Brain microvascular endothelial cell (primary cell): Measurements from ENCODE around the gene CNTF.

ENCODE experiments used
- DNase-seq: peaks from one replicate; pipeline ENCODE4 v3.0.0-alpha.2; 2020
- H3K27ac ChIP-seq: fragments of 250-450 bp; sonication (Bioruptor Pico); 2 replicates; pipeline ENCODE4 v1.5.1; 2020; ENCODE audit warnings: mild to moderate bottlenecking, moderate library complexity
- H3K27me3 ChIP-seq: fragments of 250-450 bp; sonication (Bioruptor Pico); replicated peaks from 2 replicates; pipeline ENCODE4 v1.5.1; 2020; ENCODE audit warnings: mild to moderate bottlenecking
- H3K36me3 ChIP-seq: fragments of 250-450 bp; sonication (Bioruptor Pico); replicated peaks from 2 replicates; pipeline ENCODE4 v1.5.1; 2020; ENCODE audit warnings: mild to moderate bottlenecking
- H3K4me3 ChIP-seq: 2 replicates; pipeline ENCODE4 v1.5.1; 2011; ENCODE audit warnings: low read depth, mild to moderate bottlenecking, control low read depth, low read length, moderate library complexity
- CTCF ChIP-seq: IDR thresholded peaks from 2 replicates; pipeline ENCODE4 v1.5.1; 2011; ENCODE audit warnings: low read depth, mild to moderate bottlenecking, moderate library complexity, low read length, control low read depth, inconsistent platforms; ENCODE audit errors: missing control alignments
- in situ Hi-C: cut with HindIII; loops from 2 replicates; pipeline ENCODE4 v1.10.0; 2017; ENCODE audit warnings: low sequenced_read_pairs, low pct_ligation_motif_present

The CNTF gene

GRCh38 chr11:58625826-58626460, 3.5 kb downstream of the CNTF start:
- peaks cover 17% of the 10 kb centered on the region for H3K36me3 ChIP-seq
- H3K27ac ChIP-seq, result peak overlapping the region; percentile 33
- DNase-seq, result peak; percentile 75
- no peak for TF ChIP-seq CTCF
- in situ Hi-C loops, result no loop called here
- H3K4me3 ChIP-seq, result no peak overlapping the region
- H3K27me3 ChIP-seq, result no peaks in the 10 kb centered on the region

- DNase-seq, result no peak
- in situ Hi-C loops, result no loop called here
- no peak overlapping the region for H3K4me3 ChIP-seq
- TF ChIP-seq CTCF, result no peak
- H3K27ac ChIP-seq, result peak overlapping the region; percentile 87
- no peaks in the 10 kb centered on the region for H3K27me3 ChIP-seq
- H3K36me3 ChIP-seq, result peaks cover 17% of the 10 kb centered on the region
Measured at GRCh38 chr11:58626934-58627483, 4.5 kb downstream of the CNTF start.

- in situ Hi-C loops, result no loop called here
- H3K27ac ChIP-seq, result peak overlapping the region; percentile 87
- peak; percentile 23 for DNase-seq
Measured at GRCh38 chr11:58628446-58628845, 6.0 kb downstream of the CNTF start.

GRCh38 chr11:58629857-58630256, 7.4 kb downstream of the CNTF start:
- Histone ChIP-seq H3K36me3 (peaks cover 3% of the 10 kb centered on the region), H3K4me3 (no peak overlapping the region), H3K27me3 (no peaks in the 10 kb centered on the region), H3K27ac (no peak overlapping the region)
- peak; percentile 75 for TF ChIP-seq CTCF
- DNase-seq, result peak; percentile 49
- in situ Hi-C loops, result no loop called here

More at GRCh38 chr11:58628446-58628845, 6.0 kb downstream of the CNTF start:
- Histone ChIP-seq H3K4me3 (no peak overlapping the region), H3K27me3 (no peaks in the 10 kb centered on the region), H3K36me3 (peaks cover 12% of the 10 kb centered on the region)
- TF ChIP-seq CTCF, result no peak

- Histone ChIP-seq H3K27me3 (no peaks in the 10 kb centered on the region), H3K27ac (no peak overlapping the region), H3K4me3 (no peak overlapping the region), H3K36me3 (no peaks in the 10 kb centered on the region)
- DNase-seq, result no peak
- in situ Hi-C loops, result no loop called here
- TF ChIP-seq CTCF, result no peak
Measured at GRCh38 chr11:58631378-58631777, 8.9 kb downstream of the CNTF start.

GRCh38 chr11:58632510-58632909, 10.0 kb downstream of the CNTF start:
- no peak for TF ChIP-seq CTCF
- DNase-seq, result no peak
- no peak overlapping the region for H3K4me3 ChIP-seq
- H3K36me3 ChIP-seq, result no peaks in the 10 kb centered on the region
- in situ Hi-C loops, result no loop called here
- H3K27ac ChIP-seq, result no peak overlapping the region
- H3K27me3 ChIP-seq, result no peaks in the 10 kb centered on the region
